ENCODE data around the gene NXPH3. TPM values are rescaled to one million over a fixed set of nuclear protein-coding genes. Genes with fewer than 3 reads are reported as not detected.

The NXPH3 gene
- total and polyA plus RNA-seq, 2 of the 13 experiments (the other 11 are each of a cell fraction or from before 2014, with no cell fraction given), result 0.04 to 0.58 TPM

DNA sequence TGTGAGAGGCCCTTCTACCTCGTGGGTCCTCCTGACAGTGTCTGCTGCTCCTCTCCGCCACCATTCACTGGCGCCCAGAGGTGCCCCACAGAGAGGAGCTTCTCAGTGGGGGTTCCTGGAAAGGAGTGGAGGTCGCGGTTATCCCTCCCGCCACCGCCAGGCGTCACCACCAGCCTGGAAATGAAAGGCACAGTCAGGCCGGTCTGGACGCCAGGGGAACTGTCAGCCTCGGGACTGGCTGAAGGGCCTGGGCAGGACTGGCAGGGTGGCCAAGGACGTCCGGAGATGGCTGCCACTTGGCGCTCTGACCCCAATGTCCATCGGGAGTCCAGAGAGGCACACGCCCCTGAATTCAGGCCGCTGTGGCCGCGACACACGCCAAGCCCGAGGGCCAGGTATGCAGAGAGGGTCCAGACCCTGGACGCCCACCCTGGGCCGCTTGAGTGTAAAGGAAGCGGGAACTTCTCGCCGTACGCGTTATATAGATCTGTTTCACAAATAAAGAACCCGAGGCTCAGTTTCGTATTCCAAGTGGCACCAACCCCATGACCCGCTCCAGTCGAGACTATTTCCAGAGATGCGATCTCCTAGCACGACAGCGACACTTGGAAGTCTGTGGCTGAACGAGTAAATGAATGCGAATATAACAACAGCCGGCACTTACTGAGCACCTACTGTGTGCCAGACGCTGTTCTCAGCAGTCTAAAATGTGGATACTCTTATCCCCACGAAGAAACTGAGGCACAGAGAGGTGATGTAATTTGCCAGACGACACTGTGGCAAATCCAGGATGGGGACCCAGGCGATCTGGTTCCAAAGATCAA lies 7.6 kb upstream of the NXPH3 start (continued):
- no peak for TF ChIP-seq MYNN (CRISPR knock-in tag; IDR thresholded peaks at IDR 0.05; ENCODE audit: low read depth)
- peak; percentile 83 for TF ChIP-seq ZNF781 (CRISPR knock-in tag; IDR thresholded peaks at IDR 0.05; ENCODE audit: borderline replicate concordance, not compliant biosample characterization)
- peak; percentile 83; the same call in 1 of the 2 replicates for TF ChIP-seq GLI4 (CRISPR knock-in tag; IDR thresholded peaks at IDR 0.05; ENCODE audit: borderline replicate concordance)
- TF ChIP-seq SP2 (CRISPR knock-in tag; IDR thresholded peaks at IDR 0.05), result no peak
- TF ChIP-seq ZFP90 (CRISPR knock-in tag; IDR thresholded peaks at IDR 0.05; ENCODE audit: borderline replicate concordance), result no peak
- TF ChIP-seq ZNF256 (CRISPR knock-in tag; conservative IDR thresholded peaks at IDR 0.05), result no peak
- TF ChIP-seq, protein P1, sequence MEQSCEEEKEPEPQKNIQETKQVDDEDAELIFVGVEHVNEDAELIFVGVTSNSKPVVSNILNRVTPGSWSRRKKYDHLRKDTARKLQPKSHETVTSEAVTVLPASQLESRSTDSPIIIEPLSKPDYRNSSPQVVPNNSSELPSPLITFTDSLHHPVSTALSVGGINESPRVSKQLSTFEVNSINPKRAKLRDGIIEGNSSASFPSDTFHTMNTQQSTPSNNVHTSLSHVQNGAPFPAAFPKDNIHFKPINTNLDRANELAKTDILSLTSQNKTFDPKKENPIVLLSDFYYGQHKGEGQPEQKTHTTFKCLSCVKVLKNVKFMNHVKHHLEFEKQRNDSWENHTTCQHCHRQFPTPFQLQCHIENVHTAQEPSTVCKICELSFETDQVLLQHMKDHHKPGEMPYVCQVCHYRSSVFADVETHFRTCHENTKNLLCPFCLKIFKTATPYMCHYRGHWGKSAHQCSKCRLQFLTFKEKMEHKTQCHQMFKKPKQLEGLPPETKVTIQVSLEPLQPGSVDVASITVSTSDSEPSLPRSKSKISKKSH (CRISPR knock-in tag; IDR thresholded peaks at IDR 0.05; ENCODE audit: borderline replicate concordance), result peak; percentile 70
- TF ChIP-seq YEATS4 (CRISPR knock-in tag; IDR thresholded peaks at IDR 0.05; ENCODE audit: borderline replicate concordance), result no peak
- TF ChIP-seq RARA (CRISPR knock-in tag; IDR thresholded peaks at IDR 0.05), result no peak
- peak; percentile 73; the same call in 1 of the 2 replicates for TF ChIP-seq ZNF567 (CRISPR knock-in tag; IDR thresholded peaks at IDR 0.05; ENCODE audit: borderline replicate concordance)
- no peak for TF ChIP-seq ZNF879 (CRISPR knock-in tag; IDR thresholded peaks at IDR 0.05)
- TF ChIP-seq, protein P2, sequence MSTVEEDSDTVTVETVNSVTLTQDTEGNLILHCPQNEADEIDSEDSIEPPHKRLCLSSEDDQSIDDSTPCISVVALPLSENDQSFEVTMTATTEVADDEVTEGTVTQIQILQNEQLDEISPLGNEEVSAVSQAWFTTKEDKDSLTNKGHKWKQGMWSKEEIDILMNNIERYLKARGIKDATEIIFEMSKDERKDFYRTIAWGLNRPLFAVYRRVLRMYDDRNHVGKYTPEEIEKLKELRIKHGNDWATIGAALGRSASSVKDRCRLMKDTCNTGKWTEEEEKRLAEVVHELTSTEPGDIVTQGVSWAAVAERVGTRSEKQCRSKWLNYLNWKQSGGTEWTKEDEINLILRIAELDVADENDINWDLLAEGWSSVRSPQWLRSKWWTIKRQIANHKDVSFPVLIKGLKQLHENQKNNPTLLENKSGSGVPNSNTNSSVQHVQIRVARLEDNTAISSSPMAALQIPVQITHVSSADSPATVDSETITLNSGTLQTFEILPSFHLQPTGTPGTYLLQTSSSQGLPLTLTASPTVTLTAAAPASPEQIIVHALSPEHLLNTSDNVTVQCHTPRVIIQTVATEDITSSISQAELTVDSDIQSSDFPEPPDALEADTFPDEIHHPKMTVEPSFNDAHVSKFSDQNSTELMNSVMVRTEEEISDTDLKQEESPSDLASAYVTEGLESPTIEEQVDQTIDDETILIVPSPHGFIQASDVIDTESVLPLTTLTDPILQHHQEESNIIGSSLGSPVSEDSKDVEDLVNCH (CRISPR knock-in tag; IDR thresholded peaks at IDR 0.05), result no peak
- TF ChIP-seq, protein P3, sequence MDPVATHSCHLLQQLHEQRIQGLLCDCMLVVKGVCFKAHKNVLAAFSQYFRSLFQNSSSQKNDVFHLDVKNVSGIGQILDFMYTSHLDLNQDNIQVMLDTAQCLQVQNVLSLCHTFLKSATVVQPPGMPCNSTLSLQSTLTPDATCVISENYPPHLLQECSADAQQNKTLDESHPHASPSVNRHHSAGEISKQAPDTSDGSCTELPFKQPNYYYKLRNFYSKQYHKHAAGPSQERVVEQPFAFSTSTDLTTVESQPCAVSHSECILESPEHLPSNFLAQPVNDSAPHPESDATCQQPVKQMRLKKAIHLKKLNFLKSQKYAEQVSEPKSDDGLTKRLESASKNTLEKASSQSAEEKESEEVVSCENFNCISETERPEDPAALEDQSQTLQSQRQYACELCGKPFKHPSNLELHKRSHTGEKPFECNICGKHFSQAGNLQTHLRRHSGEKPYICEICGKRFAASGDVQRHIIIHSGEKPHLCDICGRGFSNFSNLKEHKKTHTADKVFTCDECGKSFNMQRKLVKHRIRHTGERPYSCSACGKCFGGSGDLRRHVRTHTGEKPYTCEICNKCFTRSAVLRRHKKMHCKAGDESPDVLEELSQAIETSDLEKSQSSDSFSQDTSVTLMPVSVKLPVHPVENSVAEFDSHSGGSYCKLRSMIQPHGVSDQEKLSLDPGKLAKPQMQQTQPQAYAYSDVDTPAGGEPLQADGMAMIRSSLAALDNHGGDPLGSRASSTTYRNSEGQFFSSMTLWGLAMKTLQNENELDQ (CRISPR knock-in tag; IDR thresholded peaks at IDR 0.05; ENCODE audit: borderline replicate concordance), result peak; percentile 88; the same call in 1 of the 2 replicates
- peak; percentile 81; the same call in 1 of the 2 replicates for TF ChIP-seq ZNF136 (CRISPR knock-in tag; IDR thresholded peaks at IDR 0.05; ENCODE audit: low read depth)
- peak; percentile 55; the same call in 1 of the 2 replicates for TF ChIP-seq ZSCAN9 (CRISPR knock-in tag; IDR thresholded peaks at IDR 0.05; ENCODE audit: borderline replicate concordance)
- TF ChIP-seq, protein P4, sequence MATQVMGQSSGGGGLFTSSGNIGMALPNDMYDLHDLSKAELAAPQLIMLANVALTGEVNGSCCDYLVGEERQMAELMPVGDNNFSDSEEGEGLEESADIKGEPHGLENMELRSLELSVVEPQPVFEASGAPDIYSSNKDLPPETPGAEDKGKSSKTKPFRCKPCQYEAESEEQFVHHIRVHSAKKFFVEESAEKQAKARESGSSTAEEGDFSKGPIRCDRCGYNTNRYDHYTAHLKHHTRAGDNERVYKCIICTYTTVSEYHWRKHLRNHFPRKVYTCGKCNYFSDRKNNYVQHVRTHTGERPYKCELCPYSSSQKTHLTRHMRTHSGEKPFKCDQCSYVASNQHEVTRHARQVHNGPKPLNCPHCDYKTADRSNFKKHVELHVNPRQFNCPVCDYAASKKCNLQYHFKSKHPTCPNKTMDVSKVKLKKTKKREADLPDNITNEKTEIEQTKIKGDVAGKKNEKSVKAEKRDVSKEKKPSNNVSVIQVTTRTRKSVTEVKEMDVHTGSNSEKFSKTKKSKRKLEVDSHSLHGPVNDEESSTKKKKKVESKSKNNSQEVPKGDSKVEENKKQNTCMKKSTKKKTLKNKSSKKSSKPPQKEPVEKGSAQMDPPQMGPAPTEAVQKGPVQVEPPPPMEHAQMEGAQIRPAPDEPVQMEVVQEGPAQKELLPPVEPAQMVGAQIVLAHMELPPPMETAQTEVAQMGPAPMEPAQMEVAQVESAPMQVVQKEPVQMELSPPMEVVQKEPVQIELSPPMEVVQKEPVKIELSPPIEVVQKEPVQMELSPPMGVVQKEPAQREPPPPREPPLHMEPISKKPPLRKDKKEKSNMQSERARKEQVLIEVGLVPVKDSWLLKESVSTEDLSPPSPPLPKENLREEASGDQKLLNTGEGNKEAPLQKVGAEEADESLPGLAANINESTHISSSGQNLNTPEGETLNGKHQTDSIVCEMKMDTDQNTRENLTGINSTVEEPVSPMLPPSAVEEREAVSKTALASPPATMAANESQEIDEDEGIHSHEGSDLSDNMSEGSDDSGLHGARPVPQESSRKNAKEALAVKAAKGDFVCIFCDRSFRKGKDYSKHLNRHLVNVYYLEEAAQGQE (IDR thresholded peaks at IDR 0.05; ENCODE audit: borderline replicate concordance in 1 of 2, low read depth in 1 of 2, low read length in 2 of 2), result no peak
- no peak for TF ChIP-seq TOE1 (CRISPR knock-in tag; IDR thresholded peaks at IDR 0.05)

All from HepG2 (cell line).